Renal cortical epithelial cell (primary cell): ENCODE data around the gene WWOX. TPM values are rescaled to one million over a fixed set of nuclear protein-coding genes. Genes with fewer than 3 reads are reported as not detected.

Experiments
- DNase-seq: peaks from one replicate; pipeline ENCODE4 v3.0.0-alpha.2; 2011; ENCODE audit warnings: low read depth
- total RNA-seq: library from RNA; depleted of rRNA; stranded (reverse); fragments of >200 nt; gene quantifications from 2 replicates; pipeline ENCODE4 v1.2.3, GENCODE V29; 2014

The WWOX gene
- total RNA-seq, 1 donor from 2014 or later, result 29.5 TPM

DNA sequence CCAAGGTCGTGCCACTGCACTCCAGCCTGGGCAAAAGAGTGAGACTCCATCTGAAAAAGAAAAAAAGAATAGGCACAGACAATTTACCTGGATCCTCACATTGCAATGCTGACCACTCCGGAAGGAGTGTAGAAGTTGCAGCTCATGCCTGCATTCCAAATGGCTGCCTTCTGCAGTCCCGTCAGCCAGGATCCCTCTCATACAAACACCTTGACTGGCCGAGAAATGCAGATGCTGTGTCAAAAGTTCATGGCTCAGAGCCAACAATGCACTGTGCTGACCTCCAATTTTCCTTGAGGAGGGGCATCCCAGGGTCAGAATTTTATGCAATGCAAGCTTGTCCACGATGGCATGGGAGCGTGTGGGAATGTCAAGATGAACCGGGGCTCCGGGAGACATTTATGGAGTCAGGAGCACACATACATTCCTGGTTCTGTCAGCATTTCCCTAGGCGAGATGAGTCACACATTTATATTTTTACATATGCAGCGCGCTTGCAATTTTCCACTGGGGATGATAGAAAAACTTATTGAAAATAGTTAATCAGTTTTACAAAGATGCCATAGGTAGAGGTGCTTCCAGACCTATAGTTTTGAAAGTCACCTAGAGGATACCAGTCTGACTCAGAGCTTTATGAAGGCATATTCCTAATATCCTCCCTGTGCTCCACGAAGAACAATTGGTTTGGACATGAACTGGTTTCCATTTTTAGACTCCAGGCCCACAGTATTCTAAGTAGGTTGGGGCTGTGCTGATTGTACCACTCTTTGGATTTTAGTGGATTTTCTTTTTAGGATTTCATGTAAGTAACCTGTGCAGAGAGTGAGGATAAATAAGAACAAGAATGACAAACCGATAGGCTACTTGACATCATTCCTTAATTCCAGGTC is 886.5 kb downstream of the WWOX start:
- DNase-seq, result no peak

DNA sequence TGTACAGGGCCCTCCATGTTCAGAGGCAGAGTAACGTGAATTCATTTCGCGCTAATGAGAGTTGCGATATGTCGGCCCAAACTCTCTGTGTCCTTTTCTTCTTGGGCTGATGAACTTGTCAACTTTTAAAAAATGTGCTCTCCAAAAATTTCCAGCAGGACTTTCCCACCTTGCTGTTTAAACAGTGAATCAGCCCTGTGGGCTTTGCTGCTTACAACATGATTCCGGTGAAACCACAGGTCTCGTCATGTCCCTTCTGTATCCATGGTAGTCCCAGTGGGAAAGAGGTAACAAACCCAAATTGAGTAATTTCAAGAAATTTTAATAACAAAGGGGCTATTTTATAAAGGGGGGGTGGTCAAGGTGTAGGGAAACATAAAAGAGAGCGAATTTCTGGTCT is 888.2 kb downstream of the WWOX start:
- peak; percentile 2 for DNase-seq

DNA sequence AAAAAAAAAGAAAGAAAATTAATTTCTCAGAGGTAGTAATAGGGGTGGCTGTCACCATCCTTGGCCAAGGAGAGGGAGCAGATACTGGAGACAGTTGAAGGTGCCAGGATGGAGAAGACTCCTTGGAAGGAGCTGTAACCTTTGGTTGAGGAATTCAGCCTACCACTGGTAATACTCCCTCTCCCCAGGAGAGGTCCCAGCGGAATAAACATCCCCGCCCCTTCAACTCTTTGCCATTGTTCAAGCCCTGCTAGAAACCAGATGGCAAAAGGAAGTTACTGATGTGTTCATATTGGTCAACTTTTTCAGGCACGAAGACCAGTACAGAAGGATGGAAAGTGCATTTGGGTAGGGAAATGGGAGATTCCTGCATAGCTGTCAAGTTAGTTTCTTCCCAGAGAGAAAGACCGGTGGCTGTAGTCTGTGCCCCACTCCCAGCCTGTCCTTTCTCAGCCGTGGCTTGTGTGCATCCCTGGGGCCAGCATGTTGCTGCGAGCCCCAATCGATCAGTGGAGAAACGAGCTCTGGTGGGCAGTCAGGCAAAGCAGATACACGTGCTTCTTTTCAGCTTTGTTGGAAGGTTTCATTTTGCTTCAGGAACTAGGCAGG is 889.0 kb downstream of the WWOX start:
- DNase-seq, result no peak

- DNase-seq, result no peak
Measured at GRCh38 chr16:78990309-78990701, 890.9 kb downstream of the WWOX start.

GRCh38 chr16:78992001-78992400 is 892.5 kb downstream of the WWOX start:
- no peak for DNase-seq

DNA sequence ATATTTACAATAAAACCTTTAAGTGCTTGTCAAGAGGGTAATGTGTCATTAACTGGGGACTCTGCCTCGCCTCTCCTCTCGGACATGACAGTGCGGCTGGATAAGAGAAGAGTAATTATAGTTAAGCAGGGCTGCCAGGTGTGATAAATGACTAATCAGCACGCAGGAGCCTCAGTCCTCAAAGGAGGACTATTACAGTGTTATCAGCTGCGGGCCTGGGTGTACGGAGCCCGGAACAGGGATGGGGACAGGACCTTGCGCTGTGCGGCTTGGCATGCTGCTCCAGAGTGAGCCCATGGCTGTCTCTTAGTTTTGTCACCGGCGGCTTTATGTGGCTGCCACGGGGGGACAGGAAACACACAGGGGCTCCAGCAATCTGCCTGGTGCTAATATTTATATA is 893.9 kb downstream of the WWOX start:
- DNase-seq, result no peak

GRCh38 chr16:78994135-78994745 is 894.8 kb downstream of the WWOX start:
- no peak for DNase-seq

DNA sequence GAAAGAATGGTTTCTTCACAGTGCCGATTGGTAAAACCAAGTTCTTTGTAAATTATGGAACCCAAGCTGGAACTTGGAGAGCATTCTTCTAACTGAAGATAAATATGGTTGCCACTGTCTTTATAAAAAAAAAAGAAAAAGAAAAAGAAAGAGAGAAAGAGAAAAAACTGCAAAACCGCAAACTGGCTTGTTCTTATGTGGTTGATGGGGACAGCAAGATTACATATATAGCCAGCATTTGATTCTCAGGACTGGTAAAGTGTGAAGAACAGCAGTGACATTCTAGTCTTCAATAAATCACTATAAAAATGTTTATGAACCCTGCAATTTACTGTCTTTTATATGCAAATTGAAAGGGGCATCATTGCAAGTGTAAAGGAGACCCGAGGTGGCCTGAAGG is 896.0 kb downstream of the WWOX start:
- no peak for DNase-seq

GRCh38 chr16:78996790-78997189 is 897.3 kb downstream of the WWOX start:
- no peak for DNase-seq

- DNase-seq, result no peak
Measured at GRCh38 chr16:78998879-78999278, 899.4 kb downstream of the WWOX start.

GRCh38 chr16:79001156-79001967 is 901.9 kb downstream of the WWOX start:
- no peak for DNase-seq

DNA sequence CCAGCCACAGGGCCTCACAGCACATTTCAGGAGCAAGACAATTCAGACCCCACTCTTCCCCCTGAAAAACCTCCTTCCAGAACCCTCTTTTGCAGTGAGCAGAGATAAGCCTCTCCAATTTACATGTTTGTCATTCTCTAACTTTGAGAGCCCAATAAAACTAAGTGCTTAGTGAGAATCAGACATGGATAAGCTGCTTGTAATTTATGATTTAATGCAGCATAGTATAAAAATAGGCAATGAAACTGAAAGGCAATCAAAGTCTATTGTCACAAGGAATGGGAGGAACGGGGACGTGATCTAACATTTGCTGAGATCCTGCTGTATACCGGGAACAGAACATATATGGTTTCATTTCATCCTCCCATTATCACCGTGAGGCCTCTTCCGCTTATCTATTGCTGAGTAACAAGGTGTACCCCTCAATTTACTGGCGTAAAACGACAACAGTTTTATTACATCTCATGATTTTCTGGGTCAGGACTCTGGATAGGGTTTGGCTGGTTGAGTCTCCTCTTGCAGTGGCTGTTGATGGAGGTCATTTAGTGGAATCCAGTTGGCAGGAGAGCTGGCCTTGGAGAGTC is 903.7 kb downstream of the WWOX start:
- no peak for DNase-seq

GRCh38 chr16:79004309-79004708 is 904.9 kb downstream of the WWOX start:
- no peak for DNase-seq

- DNase-seq, result no peak
Measured at GRCh38 chr16:79005096-79005495, 905.6 kb downstream of the WWOX start.

DNA sequence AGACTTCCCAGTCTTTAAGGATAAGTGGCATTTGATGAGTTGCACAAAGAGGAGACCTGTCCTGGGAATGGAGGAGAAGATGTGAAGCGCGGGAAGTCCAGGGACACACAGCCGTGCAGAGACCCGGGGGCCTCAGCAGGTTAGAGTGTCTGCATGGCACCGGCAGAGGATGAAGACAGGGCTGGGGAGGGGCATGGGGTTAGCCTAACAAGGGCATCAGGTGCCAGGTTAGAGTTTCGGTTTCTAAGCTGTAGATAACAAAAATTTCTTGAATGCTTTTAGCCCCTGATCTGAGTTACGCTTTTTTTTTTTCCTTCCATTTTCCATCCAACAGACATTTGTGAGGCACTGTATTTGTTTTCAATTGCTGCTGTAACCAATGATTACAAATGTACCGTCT is 906.8 kb downstream of the WWOX start:
- DNase-seq, result no peak

DNA sequence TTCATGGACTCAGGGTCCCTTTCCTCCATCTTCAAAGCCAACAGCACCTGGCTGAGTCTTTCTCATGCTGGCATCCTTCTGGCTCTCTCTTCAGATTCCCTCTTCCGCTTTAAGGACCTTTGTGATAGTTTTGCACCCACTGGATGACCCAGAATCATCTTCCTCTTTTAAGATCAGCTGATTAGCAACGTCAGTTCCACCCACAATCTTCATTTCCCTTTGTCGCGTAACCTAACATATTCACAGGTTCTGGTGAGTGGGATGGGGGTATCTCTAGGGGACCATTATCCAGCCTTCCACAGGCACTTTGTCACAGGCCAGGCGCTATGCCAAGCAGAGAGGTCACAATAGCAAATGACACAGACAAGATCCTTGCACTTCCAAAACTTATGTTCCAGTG is 907.3 kb downstream of the WWOX start:
- DNase-seq, result no peak

DNA sequence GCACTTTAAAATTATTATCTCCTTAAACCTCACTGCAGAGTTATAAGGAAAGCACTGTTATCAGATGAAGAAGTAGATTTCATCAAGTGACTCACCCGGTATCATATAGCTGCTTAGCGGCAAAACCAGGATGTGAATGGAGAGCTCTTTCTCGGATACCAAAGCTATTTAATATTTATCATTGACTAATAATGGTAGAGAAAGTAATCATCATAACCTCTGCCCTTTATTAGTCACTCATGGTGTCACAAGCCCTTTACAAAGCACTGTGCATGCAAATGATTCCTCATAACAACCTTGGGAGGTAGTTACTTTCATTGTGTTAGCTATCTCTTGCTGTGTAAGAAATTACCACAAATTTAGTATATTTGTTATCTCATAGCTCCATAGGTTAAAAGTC is 908.2 kb downstream of the WWOX start:
- DNase-seq, result no peak

DNA sequence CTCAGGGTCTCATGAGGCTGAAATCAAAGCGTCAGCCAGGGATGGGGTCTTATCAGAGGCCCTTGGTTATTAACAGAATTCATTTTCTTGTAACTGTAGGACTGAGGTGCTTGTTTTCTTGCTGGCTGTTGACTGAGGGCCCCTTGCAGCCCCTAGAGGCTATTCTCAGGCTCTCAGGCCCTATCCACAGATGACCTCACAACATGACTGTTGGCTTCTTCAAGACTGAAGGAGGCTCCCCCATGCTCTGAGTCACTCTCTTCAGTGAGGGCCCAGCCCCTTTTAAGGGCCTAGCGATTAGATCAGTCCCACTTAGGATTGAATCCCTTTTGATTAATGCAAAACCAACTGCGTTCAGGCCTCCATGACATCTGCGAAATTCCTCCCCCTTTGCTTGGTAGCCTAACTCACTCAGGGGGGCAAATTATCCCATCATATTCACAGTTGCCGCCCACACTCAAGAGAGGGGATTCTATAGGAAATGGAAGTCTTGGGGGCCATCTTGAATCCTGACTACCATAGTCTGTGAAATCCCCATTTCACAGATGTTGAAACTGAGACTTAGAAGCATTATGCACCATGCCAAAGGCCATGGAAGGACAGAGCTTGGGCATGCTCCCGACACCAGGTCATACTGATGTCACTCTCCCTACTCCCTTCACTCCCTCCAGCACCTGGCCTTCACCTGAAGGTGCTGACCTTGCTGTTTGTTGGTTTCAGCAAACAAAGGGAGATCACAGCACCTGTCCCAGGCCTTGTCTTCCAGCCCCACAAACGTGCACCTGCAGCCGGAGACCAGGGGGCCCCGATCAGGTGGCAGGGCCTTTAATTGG is 908.8 kb downstream of the WWOX start:
- no peak for DNase-seq

DNA sequence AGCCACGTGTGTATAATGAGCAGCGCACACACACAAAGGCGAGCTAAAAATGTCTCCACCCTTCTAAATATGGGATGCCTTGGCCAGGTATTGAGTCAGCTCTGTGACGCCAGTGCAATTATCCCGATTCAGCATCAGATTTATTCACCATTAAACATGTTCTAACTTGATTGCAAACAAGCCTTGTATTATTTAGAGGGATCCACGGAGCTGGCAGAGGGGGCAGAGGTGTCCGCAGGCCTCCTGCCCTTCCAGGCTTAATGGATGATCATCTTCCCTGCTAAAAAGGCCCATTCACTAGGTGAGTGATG is 909.4 kb downstream of the WWOX start:
- DNase-seq, result no peak

DNA sequence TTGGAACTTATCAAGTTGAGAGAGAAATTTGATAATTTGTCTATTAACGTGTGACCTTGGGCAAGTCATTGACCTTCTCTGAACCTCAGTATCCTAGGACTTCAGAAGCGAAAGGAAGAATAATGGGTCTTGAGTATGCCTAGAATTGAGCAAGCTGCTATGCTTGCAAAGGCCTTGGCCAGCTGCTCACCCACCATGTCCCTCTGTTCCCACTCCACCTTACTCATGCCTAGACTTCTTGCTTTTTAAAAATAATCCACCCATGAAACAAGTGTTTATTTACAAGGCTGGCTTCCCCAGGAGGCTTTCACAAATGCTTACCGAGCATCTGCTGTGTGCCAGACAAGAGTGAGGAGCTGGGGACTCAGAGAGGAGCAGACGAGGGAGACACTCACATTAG is 910.4 kb downstream of the WWOX start:
- DNase-seq, result no peak

- no peak for DNase-seq
Measured at GRCh38 chr16:79011282-79011681, 911.8 kb downstream of the WWOX start.
